Nephron progenitor cell (in vitro differentiated cells): ENCODE measurements around the gene ELMO1.

Experiments used
- DNase-seq: peaks from one replicate; pipeline ENCODE4 v3.0.0; 2021
- H3K27ac Mint-ChIP-seq: 2 replicates; pipeline ENCODE4 v1.8.0; 2021; ENCODE audit warnings: mild to moderate bottlenecking, moderate library complexity, mixed read lengths
- H3K27me3 Mint-ChIP-seq: 2 replicates; pipeline ENCODE4 v1.8.0; 2021; ENCODE audit warnings: mild to moderate bottlenecking, low read depth, mixed read lengths; ENCODE audit not compliant: poor library complexity
- H3K36me3 Mint-ChIP-seq: 2 replicates; pipeline ENCODE4 v1.8.0; 2021; ENCODE audit warnings: low read depth, mixed read lengths
- H3K4me1 Mint-ChIP-seq: 2 replicates; pipeline ENCODE4 v1.8.0; 2021; ENCODE audit warnings: mixed read lengths
- H3K4me3 Mint-ChIP-seq: 2 replicates; pipeline ENCODE4 v1.8.0; 2021; ENCODE audit warnings: mild to moderate bottlenecking, moderate library complexity, mixed read lengths
- H3K9me3 Mint-ChIP-seq: 2 replicates; pipeline ENCODE4 v1.8.0; 2021; ENCODE audit warnings: mild to moderate bottlenecking, moderate library complexity, mixed read lengths
- CTCF ChIP-seq: fragments of 200-600 bp; sonication (generic); IDR thresholded peaks from 2 replicates; pipeline ENCODE4 v1.5.0; 2021; ENCODE audit warnings: antibody characterized with exemption

ELMO1 gene

GRCh38 chr7:37007268-37007667 is 441.4 kb downstream of the ELMO1 start:
- Mint-ChIP-seq H3K27me3 (peaks cover 3% of the 10 kb centered on the region), H3K36me3 (no peaks in the 10 kb centered on the region), H3K9me3 (no peaks in the 10 kb centered on the region), H3K27ac (no peak overlapping the region), H3K4me1 (peaks cover 57% of the 10 kb centered on the region), H3K4me3 (no peak overlapping the region)
- TF ChIP-seq CTCF = no peak
- DNase-seq = no peak

- no peak for DNase-seq
- Mint-ChIP-seq H3K9me3 (no peaks in the 10 kb centered on the region), H3K27me3 (peaks cover 3% of the 10 kb centered on the region), H3K36me3 (peaks cover under 1% of the 10 kb centered on the region), H3K4me3 (no peak overlapping the region), H3K27ac (no peak overlapping the region), H3K4me1 (peaks cover 54% of the 10 kb centered on the region)
- no peak for TF ChIP-seq CTCF
Measured at GRCh38 chr7:37006764-37007163, 441.9 kb downstream of the ELMO1 start.

- peaks cover 5% of the 10 kb centered on the region for H3K9me3 Mint-ChIP-seq
- peaks cover 3% of the 10 kb centered on the region for H3K27me3 Mint-ChIP-seq
- peaks cover 4% of the 10 kb centered on the region for H3K4me1 Mint-ChIP-seq
Measured at GRCh38 chr7:37000511-37000910, 448.2 kb downstream of the ELMO1 start.

GRCh38 chr7:36999626-37000485 is 448.8 kb downstream of the ELMO1 start:
- Mint-ChIP-seq H3K9me3 (peaks cover 5% of the 10 kb centered on the region), H3K36me3 (peaks cover 6% of the 10 kb centered on the region), H3K4me3 (no peak overlapping the region), H3K27me3 (peaks cover 3% of the 10 kb centered on the region), H3K4me1 (peaks cover 4% of the 10 kb centered on the region), H3K27ac (no peak overlapping the region)
- TF ChIP-seq CTCF = no peak
- DNase-seq = no peak

More at GRCh38 chr7:37000511-37000910, 448.2 kb downstream of the ELMO1 start:
- H3K27ac Mint-ChIP-seq = no peak overlapping the region
- no peak overlapping the region for H3K4me3 Mint-ChIP-seq
- no peak for TF ChIP-seq CTCF
- no peak for DNase-seq
- peaks cover 6% of the 10 kb centered on the region for H3K36me3 Mint-ChIP-seq

- no peaks in the 10 kb centered on the region for H3K9me3 Mint-ChIP-seq
- H3K4me3 Mint-ChIP-seq = no peak overlapping the region
- no peak for TF ChIP-seq CTCF
- H3K36me3 Mint-ChIP-seq = no peaks in the 10 kb centered on the region
- no peaks in the 10 kb centered on the region for H3K4me1 Mint-ChIP-seq
- H3K27ac Mint-ChIP-seq = no peak overlapping the region
- DNase-seq = no peak
- peaks cover 3% of the 10 kb centered on the region for H3K27me3 Mint-ChIP-seq
Measured at GRCh38 chr7:36995776-36996175, 452.9 kb downstream of the ELMO1 start.
